Bronchial epithelial cell (primary cell): ENCODE results near the gene USH2A. TPM values are rescaled to one million over a fixed set of nuclear protein-coding genes. Genes with fewer than 3 reads are reported as not detected.

ENCODE experiments used
- DNase-seq: peaks from one replicate; pipeline ENCODE4 v3.0.0-alpha.2; 2010; ENCODE audit warnings: low read depth
- FAIRE-seq: peaks from 2 replicates; lab custom pipeline; 2011; peaks lifted over from hg19 to GRCh38; lab: Jason Lieb, UNC
- H3K27me3 ChIP-seq: 2 replicates; pipeline ENCODE4 v1.5.1; 2011; ENCODE audit warnings: low read length; ENCODE audit not compliant: control insufficient read depth, insufficient read depth
- H3K36me3 ChIP-seq: 2 replicates; pipeline ENCODE4 v1.5.1; 2011; ENCODE audit warnings: low read length; ENCODE audit not compliant: control insufficient read depth, insufficient read depth
- H3K4me3 ChIP-seq: 2 replicates; pipeline ENCODE4 v1.5.1; 2011; ENCODE audit warnings: mild to moderate bottlenecking, low read depth, low read length, control low read depth
- total RNA-seq: library from RNA; depleted of rRNA; stranded (reverse); fragments of >200 nt; gene quantifications from 2 replicates; pipeline ENCODE4 v1.2.1, GENCODE V29; 2014
- TF ChIP-seq, protein P1 (sequence below): IDR thresholded peaks from 2 replicates; pipeline ENCODE4 v1.5.1; 2011; ENCODE audit warnings: mild to moderate bottlenecking, moderate library complexity, low read length, control low read depth, inconsistent platforms; ENCODE audit not compliant: insufficient read depth, severe bottlenecking

The USH2A gene, protein sequence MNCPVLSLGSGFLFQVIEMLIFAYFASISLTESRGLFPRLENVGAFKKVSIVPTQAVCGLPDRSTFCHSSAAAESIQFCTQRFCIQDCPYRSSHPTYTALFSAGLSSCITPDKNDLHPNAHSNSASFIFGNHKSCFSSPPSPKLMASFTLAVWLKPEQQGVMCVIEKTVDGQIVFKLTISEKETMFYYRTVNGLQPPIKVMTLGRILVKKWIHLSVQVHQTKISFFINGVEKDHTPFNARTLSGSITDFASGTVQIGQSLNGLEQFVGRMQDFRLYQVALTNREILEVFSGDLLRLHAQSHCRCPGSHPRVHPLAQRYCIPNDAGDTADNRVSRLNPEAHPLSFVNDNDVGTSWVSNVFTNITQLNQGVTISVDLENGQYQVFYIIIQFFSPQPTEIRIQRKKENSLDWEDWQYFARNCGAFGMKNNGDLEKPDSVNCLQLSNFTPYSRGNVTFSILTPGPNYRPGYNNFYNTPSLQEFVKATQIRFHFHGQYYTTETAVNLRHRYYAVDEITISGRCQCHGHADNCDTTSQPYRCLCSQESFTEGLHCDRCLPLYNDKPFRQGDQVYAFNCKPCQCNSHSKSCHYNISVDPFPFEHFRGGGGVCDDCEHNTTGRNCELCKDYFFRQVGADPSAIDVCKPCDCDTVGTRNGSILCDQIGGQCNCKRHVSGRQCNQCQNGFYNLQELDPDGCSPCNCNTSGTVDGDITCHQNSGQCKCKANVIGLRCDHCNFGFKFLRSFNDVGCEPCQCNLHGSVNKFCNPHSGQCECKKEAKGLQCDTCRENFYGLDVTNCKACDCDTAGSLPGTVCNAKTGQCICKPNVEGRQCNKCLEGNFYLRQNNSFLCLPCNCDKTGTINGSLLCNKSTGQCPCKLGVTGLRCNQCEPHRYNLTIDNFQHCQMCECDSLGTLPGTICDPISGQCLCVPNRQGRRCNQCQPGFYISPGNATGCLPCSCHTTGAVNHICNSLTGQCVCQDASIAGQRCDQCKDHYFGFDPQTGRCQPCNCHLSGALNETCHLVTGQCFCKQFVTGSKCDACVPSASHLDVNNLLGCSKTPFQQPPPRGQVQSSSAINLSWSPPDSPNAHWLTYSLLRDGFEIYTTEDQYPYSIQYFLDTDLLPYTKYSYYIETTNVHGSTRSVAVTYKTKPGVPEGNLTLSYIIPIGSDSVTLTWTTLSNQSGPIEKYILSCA (N-terminal part only)
- total RNA-seq, result under 0.01 TPM in 1 of 2 replicates, not detected in the other

DNA sequence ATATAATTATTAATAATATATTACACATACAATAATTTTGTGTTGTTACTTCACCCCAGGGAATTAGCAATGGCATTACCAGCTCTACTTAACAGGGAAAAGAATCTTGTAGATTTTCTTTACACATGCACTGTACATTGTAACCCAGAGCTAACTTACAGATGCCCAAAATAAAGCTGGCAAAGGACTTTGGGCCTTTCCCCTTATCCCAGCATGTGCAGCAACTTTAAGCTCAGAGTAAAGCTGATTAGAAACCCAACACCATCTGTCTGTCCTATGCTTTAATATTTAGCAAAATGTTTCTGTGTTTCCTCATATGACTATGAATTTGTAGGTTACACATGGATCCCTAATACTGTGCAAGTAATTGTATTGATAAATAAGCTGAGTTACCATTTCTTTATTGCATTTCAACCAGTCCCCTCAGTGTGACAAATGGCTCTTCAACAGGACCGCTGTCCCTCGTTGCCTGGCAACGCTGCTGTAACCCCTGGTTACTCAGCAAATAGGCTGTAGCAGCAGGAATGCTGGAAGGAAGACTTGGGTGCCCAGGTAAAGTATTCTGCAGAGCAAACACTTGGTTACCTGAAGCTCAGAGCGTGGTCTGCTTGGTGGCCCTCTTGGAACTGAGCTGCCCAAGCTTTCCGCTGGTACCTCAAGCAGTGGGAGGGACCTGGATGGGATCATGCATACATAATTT is at the start of gene USH2A:
TSS of gene USH2A (minus strand) at position 628 of the 700 bp plus-strand sequence. CDS start 1,112 bp downstream, outside the sequence.
- Histone ChIP-seq H3K36me3 (no peaks in the 10 kb centered on the region), H3K27me3 (no peaks in the 10 kb centered on the region), H3K4me3 (no peak within 1 kb of the TSS)
- TF ChIP-seq, protein P1, sequence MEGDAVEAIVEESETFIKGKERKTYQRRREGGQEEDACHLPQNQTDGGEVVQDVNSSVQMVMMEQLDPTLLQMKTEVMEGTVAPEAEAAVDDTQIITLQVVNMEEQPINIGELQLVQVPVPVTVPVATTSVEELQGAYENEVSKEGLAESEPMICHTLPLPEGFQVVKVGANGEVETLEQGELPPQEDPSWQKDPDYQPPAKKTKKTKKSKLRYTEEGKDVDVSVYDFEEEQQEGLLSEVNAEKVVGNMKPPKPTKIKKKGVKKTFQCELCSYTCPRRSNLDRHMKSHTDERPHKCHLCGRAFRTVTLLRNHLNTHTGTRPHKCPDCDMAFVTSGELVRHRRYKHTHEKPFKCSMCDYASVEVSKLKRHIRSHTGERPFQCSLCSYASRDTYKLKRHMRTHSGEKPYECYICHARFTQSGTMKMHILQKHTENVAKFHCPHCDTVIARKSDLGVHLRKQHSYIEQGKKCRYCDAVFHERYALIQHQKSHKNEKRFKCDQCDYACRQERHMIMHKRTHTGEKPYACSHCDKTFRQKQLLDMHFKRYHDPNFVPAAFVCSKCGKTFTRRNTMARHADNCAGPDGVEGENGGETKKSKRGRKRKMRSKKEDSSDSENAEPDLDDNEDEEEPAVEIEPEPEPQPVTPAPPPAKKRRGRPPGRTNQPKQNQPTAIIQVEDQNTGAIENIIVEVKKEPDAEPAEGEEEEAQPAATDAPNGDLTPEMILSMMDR, result no peak
- DNase-seq (no peak), FAIRE-seq (no peak)

DNA sequence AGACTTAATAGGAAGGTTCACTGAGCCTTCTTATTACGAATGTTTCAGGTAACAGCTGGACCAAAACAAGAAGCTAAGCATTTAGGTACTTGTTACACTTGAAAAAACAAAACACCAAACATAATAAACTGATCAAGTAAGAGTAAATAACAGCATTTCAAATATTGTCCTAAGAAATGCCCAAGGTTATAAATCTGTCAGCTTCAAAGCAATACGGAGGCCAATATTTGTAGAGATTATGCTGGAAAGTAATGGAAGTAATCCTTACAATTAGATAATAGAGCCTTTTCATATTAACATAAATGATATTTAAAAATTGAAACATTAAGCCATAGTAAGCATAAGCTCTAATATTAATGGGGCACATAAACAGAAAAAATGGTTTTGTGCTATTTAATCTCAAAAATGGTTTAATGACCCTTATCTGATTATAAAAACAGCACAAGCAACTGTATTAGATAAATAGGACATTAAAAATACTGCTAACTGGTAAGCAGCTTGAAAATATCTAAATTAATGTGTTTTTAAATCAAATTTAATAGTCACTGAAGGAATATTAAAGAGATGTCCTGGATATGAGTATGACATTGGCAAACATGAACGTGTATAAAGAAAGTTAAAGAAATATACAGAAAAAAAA is 43.0 kb upstream of the USH2A start:
- Histone ChIP-seq H3K27me3 (no peaks in the 10 kb centered on the region), H3K4me3 (no peak overlapping the region), H3K36me3 (no peaks in the 10 kb centered on the region)
- TF ChIP-seq, protein P1, result no peak
- FAIRE-seq, result no peak
- no peak for DNase-seq

DNA sequence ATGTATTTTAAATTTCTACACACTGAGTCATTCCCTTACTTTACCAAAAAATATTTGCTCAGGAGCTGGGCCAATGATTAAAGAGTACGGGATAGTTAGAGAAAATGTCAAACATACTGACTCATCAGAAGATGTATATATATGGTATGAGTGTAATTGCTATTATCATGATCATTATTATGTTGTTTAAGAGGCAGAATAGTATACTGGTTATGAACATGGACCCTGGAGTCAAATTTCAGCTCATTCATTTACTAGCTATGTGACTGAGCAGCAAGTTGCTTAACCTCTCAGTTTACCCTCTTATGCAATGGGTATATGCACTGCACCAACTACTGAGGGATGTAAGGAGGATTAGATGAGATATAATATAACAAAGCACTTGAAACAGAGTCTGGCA is 41.2 kb upstream of the USH2A start:
- no peak for FAIRE-seq
- peak; percentile 93 for DNase-seq
- Histone ChIP-seq H3K27me3 (no peaks in the 10 kb centered on the region), H3K4me3 (no peak overlapping the region), H3K36me3 (no peaks in the 10 kb centered on the region)
- TF ChIP-seq, protein P1, result no peak

DNA sequence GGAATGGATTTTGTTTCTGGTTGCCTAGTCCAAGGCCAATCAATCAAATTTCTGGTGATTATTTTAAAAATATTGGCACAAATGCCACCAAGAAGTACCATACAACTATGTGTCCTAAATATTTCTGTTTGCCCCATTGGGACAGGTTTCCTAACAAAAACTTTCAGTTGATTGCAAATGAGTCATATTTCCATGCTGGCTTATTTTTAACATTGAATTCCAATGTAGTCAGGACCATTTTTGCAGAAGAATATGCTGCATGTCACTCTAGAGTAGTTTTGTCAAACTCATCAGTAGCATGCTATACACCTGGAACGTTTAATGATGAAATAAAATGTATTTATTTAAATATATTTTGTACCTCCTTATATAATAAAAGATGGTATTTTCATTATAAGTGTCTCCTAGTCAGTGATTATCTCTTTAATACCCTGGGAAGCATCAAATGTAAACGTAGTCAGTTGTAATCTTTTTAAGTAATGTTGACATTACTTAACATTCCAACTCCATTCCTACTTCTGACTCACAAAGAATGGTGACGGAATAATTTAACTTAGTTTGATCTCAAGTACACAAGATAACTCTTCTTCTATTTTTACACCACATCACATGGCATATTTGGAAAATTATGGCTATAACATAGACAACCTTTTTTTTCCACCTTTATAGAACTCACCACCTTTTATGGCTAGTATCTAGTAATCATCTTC is 39.0 kb upstream of the USH2A start:
- TF ChIP-seq, protein P1, result no peak
- FAIRE-seq (no peak), DNase-seq (peak; percentile 40)
- Histone ChIP-seq H3K4me3 (no peak overlapping the region), H3K36me3 (no peaks in the 10 kb centered on the region), H3K27me3 (no peaks in the 10 kb centered on the region)
